Skeletal muscle cell (primary cell): ENCODE results near the gene SLC25A41.
"Not testable (repeated sequence)": the region's sequence is repeated elsewhere in the genome, so short reads cannot be mapped to it uniquely, and the experiment has no call there.

Source experiments
- DNase-seq: peaks from one replicate; pipeline ENCODE4 v3.0.0-alpha.2; 2010; ENCODE audit warnings: low read depth
- H3K4me3 ChIP-seq: 2 replicates; pipeline ENCODE4 v1.5.1; 2011; ENCODE audit warnings: low read depth, mild to moderate bottlenecking, control low read depth, low read length, moderate library complexity

The SLC25A41 gene

DNA sequence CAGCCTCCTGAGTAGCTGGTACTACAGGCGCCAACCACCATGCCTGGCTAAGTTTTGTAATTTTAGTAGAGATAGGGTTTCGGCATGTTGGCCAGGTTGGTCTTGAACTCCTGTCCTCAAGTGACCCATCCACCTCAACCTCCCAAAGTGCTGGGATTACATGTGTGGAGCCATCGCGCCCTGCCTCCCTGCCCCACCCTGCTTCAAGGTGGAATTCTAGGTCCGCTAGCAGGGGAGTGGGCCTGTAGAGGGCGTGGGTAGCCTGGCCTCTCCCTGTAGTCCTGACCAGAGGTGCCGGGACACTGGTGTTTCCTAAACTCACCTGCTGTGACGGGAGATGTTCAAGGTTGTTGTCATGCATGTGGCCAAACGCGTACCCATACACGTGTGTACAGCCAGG is 398 bp downstream of the SLC25A41 start:
- H3K4me3 ChIP-seq = no peak overlapping the region
- DNase-seq = no peak

DNA sequence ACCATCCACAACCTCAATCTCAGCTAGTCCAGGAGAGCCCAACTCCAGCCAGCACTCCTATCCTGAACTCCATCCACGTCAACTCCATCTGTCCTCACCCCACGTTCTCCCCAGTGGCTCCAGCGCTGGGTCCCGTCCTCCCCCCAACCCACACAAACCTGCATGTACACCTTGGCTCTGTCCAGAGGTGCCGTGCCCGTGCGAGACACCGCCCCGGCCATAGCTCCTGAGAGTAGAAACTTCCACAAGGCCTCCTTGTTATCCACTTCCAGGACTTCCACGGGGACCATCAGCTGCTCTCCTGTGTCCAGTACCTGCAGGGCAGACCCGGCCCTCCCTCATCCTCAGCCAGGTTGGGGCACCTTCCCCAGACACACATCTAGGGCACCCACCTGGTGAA is 1.7 kb downstream of the SLC25A41 start:
- H3K4me3 ChIP-seq = no peak overlapping the region
- DNase-seq = no peak

DNA sequence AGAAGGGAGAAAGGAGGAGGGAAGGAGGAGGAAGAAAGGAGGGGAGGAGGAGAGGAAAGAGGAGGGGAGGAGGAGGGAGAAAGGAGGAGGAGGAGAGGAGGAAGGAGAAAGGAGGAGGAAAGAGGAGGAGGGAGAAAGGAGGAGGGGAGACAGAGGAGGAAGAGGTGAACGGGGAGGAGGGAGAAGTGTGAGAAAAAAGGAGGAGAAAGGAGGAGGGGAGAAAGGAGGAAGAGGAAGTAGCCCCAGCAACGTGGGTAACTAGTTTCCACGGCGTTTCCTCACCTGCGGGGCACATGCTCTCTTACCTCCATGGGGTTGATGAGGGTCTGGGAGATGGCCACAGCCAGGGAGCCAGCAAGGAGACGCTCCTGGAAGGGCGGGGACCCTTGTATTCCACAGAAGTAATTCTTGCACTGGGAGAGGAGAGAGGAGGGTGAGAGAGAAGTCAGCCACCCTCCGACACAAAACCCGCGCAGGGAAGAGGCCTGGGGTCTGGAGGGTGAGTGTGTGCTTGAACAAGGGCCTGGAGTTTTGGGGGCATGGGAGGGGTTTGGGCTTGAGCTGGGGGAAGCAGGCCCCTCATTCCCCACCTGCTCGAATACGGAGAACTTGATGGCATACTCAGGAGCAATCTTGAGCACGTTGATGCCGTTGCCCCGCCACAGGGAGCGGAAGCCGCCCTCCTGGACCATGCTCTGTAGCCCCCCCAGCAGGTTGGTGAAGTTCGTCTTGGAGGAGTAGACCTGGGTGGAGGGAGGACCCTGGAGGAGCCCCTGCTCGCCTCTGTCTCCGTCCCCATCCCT is 3.9 kb downstream of the SLC25A41 start:
- H3K4me3 ChIP-seq = no peak overlapping the region
- no peak for DNase-seq

DNA sequence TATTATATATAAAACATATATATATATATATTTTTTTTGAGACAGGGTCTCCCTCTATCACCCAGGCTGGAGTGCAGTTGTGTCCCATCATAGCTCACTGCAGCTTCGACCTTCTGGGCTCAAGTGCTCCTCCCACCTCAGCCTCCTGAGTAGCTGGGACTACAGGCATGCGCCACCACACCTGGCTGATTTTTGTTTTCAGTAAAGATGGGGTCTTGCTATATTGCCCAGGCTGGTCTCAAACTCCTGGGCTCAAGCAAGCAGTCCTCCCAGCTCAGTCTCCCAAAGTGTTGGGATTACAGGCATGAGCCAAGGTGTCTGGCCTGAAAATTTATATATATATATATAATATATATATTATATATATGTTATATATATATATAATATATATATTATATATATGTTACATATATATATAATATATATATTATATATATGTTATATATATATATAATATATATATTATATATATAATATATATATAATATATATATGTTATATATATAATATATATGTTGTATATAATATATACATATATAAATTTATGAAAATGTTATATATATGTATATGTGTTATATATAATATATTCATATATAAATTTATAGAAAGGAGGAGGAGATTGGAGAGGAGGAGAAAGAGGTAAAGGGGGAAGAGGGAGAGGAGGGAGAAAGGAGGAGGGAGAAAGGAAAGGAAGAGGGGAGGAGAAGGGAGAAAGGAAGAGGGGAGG is 4.7 kb downstream of the SLC25A41 start:
- not testable (repeated sequence) for DNase-seq, H3K4me3 ChIP-seq

DNA sequence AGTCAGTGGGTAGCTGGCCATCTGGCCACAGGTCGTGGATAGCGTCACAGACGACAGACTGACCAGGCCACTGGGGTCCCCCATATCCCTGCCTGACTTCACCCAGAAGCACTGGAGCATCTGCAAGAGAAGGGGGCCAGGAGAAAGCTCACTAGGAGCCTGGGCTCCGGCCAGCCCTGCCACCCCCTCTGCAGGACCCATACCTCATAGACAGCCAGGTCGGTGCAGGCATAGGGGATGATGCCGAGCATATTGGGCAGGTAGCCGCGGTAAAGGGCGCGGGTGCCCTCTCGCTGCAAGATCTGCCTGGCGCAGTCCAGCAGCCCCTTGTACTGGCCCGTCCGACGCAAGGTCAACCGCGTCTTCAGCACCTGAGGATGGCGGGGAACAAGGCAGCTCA is 6.4 kb downstream of the SLC25A41 start:
- no peak overlapping the region for H3K4me3 ChIP-seq
- DNase-seq = no peak

DNA sequence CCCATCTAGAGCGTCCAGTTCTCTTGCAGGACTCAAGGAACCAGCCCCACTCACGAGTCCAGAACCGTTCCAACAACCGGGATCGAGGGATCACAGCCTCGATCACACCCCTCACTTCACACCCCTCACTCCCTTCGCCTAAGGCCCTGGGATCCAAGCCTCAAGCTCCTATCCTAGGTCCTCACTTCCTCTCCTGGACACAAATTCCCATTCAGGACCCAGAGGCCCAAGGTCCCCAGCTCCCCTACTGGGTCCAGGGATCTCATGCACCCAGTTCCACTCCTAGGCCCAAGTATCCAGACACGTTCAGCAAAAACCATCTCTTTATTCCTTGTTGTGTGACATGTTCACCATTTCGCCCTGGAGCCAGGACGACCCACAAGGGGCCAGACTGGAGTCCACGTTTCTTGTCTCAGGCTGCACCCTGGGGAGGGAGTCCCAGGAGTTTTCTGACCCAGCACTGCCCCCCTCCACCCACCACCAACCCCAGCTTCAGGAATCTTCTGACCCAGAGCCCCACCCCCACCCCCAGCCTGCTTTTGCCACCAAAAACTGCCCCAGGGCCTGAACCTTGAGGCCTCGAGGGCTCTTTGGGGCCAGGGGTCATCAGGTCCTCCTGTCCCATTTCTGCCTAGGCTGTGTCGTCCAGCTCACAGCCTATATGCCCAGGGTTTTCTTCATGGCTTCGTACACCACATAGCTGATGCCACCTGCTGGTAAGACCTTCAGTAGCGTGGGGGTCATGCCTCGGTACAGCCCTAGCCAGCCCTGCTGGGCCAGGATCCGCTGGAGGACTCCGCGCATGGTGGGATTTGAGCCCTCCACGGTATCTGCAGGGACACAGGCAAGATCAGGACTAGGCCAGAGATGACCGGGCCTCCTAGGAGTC is 7.6 kb downstream of the SLC25A41 start:
- H3K4me3 ChIP-seq = peak overlapping the region; percentile 24
- DNase-seq = no peak

DNA sequence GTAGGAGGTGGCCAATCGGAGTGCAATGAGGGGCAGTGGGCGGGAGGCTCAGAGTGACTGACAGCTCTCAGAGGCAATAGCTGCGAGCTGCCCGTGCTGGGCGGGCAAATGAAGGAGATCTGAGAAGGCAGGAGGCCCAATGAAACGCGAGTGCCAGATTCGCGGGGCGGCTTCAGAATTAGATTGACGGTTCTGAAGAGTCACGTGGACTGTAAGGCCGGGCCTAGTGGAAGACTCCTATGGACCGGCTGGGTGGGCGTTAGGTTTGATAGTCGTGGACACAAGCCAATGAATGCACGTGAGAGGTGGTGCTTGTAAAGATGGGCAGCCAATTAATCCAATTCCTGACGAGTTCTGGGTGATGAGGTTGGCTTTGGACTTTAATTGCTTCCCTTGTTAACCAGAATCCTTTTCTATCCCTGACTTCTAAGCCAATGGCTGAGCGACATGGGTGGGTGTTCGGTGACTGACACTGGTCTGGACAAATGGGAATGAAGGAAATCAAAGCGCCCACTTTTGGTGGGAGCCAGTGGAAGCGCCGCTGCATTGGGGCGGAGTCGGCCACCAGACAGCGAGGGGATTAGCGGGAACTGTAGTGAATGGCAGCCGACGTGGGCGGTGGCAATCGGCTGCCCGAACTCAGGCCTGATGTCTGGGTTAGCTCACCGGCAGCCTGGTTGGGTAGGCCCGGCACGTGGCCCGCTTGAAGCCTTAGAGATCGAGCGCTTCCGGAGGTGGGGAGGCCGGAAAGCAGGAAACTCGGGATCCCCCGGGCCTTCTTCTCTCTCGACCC is 8.4 kb downstream of the SLC25A41 start:
- DNase-seq = peak; percentile 100
- H3K4me3 ChIP-seq = peak overlapping the region; percentile 24

DNA sequence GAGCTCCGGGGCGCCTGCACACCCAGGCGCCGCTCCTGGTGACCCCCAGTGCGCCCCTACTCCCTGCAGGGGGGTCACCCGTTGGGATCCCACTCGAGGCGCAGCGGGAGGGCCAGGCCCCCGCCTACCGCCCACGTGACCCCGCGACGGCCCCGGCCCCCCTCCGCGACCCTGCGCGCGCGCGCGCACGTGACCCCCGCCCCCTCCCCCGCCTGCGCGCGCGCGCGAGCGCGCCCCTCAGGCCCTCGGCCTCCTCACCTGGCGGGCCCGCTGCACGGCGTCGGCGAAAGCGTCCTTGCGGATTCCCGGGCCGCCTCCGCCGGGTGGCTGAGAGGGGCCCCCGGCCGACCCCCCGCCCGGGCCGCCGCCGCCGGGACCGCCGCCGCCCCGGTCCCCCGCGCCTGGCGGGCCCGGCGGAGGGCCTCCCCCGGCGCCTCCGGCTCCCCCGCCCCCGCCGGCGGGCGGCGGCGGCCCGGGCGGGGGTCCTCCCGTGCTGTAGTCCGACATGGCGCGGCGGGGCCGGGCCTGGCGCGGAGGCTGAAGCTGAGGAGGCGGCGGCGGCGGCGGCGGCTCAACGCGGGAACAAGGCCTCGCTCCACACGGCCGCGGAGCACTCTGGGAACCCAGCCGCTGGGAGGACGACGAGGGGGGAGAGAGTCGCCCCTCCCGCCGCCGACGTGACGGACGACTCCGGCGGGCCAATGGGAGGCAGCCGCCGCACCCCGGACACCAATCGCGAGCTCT is 9.2 kb downstream of the SLC25A41 start, which contains the start of gene KHSRP:
KHSRP (minus strand) TSS at position 617 of the 744 bp plus-strand sequence; CDS start at position 507, 110 bp downstream.
- peak within 1 kb of the TSS; percentile 71 for H3K4me3 ChIP-seq
- no peak for DNase-seq

DNA sequence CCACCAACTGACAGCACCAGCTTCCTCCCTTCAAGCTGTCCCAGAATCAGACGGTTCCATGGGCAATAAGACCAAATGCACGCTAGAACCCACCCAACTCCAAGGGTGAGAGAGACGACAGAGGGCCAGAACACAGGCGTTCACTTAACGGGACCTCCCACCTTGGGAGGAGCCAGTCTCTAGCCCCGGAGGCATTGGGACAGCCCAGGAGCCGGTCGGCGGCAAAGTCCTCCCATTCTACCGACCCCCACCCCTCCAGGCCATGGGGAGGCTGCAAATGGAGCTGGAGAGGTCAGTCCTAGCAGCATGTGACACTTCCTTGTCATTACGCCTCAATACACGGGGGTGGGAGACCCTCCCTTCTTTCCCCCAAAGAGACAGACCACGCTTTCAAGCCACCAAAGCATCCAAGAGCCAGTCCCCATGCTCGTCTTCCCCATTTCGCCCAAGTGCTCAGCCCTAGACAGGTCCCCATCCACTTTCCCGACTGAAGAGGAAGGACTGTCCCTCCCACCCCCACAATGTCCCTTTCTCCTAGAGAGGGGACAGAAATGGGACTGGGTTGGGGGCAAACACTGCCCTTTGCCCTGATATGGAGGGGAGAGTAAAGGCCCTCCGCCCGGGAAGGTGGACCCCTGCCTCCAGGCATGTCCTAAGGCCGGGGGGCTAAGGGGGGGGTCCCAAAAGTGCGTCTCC is 9.9 kb downstream of the SLC25A41 start:
- H3K4me3 ChIP-seq = peak overlapping the region; percentile 71
- peak; percentile 7 for DNase-seq

DNA sequence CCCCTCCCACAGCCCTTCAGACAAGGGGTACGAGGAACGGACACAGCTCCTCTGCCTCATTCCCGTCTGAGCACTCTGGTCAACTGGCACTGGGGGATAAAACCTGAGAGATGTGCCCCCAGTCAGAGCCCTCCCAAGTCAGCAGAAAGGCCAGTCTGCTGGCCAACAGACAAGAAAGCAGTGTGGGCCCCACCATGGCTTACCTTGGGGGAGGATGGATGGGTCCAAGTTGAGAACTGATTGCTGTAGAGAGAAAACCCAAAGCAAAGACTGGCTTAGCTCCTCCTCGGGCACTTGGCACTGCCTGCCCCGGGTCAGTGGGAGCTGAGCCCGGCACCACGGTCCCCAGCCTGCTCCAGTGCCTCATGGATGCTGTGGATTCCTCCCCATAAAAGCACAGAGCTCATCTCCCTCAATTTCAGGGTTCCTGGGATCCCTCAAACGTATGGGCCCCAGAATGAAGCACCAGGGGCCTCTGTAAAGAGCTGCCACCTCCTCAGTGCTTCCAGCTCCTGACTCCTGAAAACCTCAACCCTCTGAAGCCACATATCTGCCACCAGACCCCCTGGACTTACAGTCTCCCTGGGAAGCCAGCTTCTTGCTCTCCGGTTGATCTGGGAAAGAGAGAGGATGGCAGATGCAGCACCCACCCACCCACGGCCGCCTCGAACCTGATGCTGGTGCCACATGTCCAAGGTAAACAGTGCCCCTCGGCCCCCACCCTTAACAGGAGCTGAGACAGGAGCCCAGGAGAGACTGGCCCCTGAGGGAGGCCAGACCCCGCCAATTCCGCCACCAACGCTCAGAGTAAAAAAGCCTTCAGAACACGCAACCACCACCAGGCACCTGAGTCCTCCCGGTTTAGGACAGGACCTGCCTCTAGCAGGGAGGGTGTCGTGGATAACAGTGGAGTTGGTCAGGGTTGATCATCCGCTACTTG is 12.2 kb downstream of the SLC25A41 start:
- DNase-seq = no peak
- H3K4me3 ChIP-seq = no peak overlapping the region

DNA sequence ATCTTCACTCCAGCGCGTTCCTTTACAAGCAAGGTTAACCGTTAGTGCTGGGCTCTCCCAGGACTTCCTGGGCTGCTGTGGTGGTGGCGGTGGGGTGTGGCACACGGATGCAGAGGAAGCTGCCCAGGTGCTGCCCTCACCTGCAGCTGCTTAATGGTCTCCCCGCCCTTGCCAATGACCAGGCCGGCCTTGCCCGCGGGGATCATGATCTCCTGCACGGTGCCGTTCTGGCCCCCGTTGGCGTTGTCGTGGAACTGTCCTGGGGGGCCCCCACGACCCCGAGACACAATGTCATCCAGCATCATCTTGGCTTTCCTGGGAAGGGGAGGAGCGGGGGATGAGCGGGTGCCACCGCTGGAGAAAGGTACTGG is 15.0 kb downstream of the SLC25A41 start:
- no peak for DNase-seq
- H3K4me3 ChIP-seq = no peak overlapping the region

DNA sequence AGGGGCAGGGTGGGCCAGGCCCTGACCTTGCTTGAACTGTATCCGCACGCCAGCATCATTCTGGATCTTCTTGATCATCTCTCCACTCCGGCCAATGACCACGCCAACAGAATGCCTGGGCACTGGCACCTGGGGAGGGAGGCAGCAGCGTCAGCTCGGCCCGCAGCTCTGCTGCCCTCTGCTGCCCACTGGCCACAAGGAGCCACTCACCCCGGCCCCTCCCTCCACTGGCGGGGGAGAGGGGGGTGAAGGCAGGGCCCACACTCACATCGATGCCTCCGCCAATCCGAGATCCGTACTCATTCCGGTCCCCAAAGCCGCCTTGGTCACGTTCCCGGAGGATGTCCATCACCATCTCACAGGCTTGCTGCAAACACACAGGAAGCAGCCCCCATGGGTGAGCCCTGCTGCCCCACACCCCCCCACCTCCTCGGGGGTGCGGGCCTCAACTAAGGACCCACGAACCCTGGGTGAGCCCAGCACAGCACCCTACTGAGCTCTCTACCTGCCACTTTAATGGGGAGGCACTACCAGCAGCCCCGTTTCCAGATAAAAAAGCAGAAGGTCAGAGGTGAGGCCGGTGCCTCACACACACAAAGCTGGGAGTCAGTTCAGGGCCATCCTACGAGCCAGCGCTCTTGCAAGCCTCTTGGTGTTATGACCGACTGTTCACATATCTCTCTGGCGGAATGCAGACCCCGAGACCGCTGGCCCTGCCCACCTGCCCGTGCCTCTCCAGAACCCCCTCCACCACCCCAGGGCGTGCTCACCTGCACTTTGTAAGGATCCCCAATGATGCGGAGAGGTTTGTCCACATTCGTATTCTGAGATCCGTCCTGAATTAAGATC is 15.6 kb downstream of the SLC25A41 start:
- peak; percentile 1 for DNase-seq
- H3K4me3 ChIP-seq = no peak overlapping the region

DNA sequence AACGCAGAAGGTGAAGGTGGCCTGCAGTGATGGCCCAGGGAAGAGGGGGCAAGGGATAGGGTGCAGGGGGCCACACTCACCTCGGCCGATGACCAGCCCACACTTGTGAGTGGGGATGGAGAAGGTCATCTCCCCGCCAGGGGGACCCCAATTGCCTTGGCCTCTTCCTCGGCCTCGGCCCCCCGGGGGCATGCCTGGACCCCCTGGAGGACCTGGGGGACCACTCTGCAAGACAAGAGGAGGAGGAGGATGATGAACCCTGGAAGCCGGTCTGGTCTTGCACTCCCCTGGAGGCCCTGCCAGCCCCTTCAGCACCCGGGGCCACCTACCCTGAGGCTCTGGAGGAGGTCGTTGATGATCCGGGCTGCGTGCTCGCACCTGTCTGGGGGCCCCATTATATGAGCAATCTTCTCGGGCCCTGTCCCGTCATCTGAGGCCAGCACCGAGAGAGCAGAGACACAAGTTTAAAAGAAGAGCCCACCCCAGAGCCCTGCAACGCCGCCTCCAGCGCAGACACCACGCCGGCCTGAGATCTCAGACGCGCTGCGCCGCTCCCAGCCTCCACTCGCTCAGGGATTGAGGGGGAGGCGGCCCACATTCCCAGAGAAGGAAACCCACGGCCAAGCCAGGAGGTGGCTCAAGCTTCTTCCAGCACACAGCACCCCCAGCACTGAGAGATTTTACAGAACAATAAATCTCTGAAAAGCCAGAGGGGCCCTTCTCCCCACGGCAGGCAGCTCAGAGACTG is 16.7 kb downstream of the SLC25A41 start:
- no peak for DNase-seq
- H3K4me3 ChIP-seq = no peak overlapping the region

DNA sequence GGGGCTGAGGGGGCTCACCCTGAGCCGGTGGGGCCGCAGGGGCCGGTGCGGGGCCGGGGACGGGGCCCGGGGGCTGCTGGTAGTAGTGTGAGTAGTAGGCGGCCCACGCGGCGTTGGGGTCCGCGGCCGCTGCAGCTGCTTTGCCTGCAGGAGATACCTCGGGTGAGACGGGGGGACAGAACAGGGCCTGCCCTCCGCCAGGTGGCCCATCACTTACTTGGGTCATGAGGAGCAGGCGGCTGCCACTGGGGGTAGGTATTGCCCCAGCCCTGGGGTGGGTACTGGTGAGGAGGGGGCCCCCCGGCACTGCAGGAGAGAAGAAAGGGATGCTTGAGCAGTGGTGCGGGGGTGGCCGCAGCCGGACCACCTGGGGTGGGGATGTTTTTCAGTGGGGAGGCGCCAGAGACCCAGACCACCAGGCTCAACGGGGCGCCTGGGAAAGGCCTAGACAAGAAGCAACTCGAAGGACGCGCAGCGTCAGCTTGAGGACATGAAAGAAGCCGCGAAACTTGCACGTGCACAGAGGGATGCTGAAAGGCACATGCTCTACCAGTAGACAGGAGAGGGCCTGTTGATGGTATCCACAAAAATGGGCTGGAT is 17.9 kb downstream of the SLC25A41 start:
- no peak for DNase-seq
- no peak overlapping the region for H3K4me3 ChIP-seq
